Left lung (tissue), 10 donors: ENCODE data around the gene LMAN2L. TPM values are rescaled to one million over a fixed set of nuclear protein-coding genes. Genes with fewer than 3 reads are reported as not detected.

Experiments used
- ATAC-seq: fragments of 200-7000 bp; cut with Tn5 transposase; one replicate; pipeline ENCODE4 v1.9.1; 2020; ENCODE audit warnings: moderate library complexity
- DNase-seq, 4 donors: peaks; one replicate each; pipeline ENCODE4 v3.0.0-alpha.2; 2013 to 2020
- H3K27ac ChIP-seq, 2 donors: fragments of 200-600 bp; sonication (generic) in 1 of 2; one replicate each; pipeline versions ENCODE4 v1.5.0 to v1.8.0; 2020 to 2021
- H3K27me3 ChIP-seq, 2 donors: fragments of 200-600 bp; sonication (generic) in 1 of 2; one replicate each; pipeline versions ENCODE4 v1.5.0 to v1.8.0; 2020 to 2021
- H3K36me3 ChIP-seq, 2 donors: fragments of 200-600 bp; sonication (generic) in 1 of 2; one replicate each; pipeline versions ENCODE4 v1.5.0 to v1.8.0; 2020 to 2021
- H3K4me1 ChIP-seq, 2 donors: fragments of 200-600 bp; one replicate each; pipeline ENCODE4 v1.8.0; 2021
- H3K4me3 ChIP-seq, 2 donors: fragments of 200-600 bp; sonication (generic) in 1 of 2; one replicate each; pipeline versions ENCODE4 v1.5.0 to v1.8.0; 2020 to 2021; ENCODE audit warnings: mild to moderate bottlenecking in 1 of 2
- H3K9me3 ChIP-seq, 2 donors: fragments of 200-600 bp; sonication (generic) in 1 of 2; one replicate each; pipeline versions ENCODE4 v1.5.0 to v1.8.0; 2020 to 2021
- intact Hi-C, 2 donors: fragments of 100-400 bp; cut with DNase I; formaldehyde crosslinking; loops; one replicate each; pipeline versions ENCODE4 v1.11.2 to v1.14.2; 2022
- polyA plus RNA-seq, 6 donors: library from polyadenylated mRNA; unstranded; fragments of 120-200 nt; gene quantifications; one replicate each; pipeline ENCODE4 v1.2.1, GENCODE V29; 2013; ENCODE audit not compliant: insufficient read length in 6 of 6
- total RNA-seq, 2 donors: library from RNA; stranded (reverse); fragmentation: NEBNext Ultra II Directional; extraction: Animal tissue kit (Norgen Biotek cat#: 25700); gene quantifications; one replicate each; pipeline ENCODE4 v1.2.1, GENCODE V29; 2021
- TF ChIP-seq, protein P1 (sequence below), 2 donors: fragments of 200-600 bp; sonication (generic) in 1 of 2; IDR thresholded peaks; one replicate each; pipeline versions ENCODE4 v1.5.0 to v1.8.0; 2021; ENCODE audit warnings: antibody characterized with exemption in 2 of 2
- donor health status: DM: no; HTN: yes; CAD: no.
- donor health status: DM: no; HTN: no; CAD: no.

LMAN2L gene
- total and polyA plus RNA-seq, 8 donors: 18.4 to 54.7 (median 47.6) TPM

DNA sequence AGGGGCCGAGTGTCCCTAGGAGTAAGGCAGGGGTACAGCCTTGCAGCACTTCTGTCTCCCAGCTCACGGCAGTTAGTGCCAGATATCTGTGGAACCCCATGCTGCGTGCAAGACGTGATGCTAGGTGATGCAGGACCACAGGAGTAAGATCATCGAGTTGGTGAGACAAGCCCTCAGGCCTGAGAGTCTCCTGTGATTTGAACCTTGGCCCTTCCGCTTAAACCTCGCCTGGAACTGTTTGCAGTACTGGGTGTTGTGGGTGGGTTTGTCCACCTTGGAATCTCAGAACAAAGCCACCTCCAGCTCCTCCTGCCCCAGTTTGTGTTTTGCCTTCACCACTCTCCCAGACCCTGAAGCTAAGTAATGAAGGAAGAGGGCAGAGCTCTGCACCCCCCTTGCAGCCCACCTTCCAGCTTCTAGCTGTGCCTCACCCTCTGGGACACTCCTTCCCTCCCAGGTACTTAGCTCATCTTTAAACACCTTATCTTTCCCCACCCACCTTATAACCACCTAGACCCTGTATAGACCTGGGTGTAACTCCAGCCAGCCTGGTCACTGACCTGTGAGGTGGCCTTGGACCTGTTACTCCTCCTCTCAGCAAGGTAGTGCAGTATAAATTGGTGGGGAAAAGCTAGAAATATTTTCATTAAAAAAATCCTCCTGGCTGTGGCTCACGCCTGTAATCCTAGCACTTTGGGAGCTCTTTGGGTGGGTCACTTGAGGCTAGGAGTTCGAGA lies 27.4 kb upstream of the LMAN2L start:
- TF ChIP-seq, protein P1, sequence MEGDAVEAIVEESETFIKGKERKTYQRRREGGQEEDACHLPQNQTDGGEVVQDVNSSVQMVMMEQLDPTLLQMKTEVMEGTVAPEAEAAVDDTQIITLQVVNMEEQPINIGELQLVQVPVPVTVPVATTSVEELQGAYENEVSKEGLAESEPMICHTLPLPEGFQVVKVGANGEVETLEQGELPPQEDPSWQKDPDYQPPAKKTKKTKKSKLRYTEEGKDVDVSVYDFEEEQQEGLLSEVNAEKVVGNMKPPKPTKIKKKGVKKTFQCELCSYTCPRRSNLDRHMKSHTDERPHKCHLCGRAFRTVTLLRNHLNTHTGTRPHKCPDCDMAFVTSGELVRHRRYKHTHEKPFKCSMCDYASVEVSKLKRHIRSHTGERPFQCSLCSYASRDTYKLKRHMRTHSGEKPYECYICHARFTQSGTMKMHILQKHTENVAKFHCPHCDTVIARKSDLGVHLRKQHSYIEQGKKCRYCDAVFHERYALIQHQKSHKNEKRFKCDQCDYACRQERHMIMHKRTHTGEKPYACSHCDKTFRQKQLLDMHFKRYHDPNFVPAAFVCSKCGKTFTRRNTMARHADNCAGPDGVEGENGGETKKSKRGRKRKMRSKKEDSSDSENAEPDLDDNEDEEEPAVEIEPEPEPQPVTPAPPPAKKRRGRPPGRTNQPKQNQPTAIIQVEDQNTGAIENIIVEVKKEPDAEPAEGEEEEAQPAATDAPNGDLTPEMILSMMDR (IDR thresholded peaks at IDR 0.05): no peak
- intact Hi-C loops: no loop called here
- Histone ChIP-seq H3K36me3 (peaks cover 0 to 7% of the 10 kb centered on the region in 2 donors), H3K9me3 (no peaks in the 10 kb centered on the region), H3K4me1 (peaks cover 13 to 37% of the 10 kb centered on the region in 2 donors), H3K27ac (no peak overlapping the region), H3K27me3 (no peaks in the 10 kb centered on the region), H3K4me3 (no peak overlapping the region)
- DNase-seq (no peak), ATAC-seq (no peak)

DNA sequence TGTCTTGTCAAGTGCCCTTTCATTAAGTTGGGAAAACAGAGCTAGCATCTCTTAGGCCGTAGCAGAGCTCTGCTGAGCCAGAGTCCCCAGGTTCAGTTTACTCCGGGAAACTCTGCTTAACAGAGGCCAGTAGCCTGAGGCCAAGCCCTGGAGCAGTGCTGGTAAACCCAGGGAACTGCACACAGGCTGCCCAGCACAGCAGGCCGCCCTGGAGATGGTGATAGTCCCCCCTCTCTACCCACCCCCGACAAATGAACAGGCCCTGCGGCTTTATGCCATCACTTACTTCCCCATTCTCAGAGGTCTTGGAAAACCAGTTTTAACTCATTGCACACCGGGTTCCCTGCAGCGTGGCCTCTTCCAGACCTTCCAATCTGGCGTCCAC lies 24.4 kb upstream of the LMAN2L start:
- peak in 2 of 4 donors; percentile 40 to 55 for DNase-seq
- peak; percentile 26 for ATAC-seq
- intact Hi-C loops: no loop called here
- peaks cover 26 to 54% of the 10 kb centered on the region in 2 donors for H3K4me1 ChIP-seq
- peak overlapping the region; percentile 9 to 50 for H3K27ac ChIP-seq
- TF ChIP-seq, protein P1 (IDR thresholded peaks at IDR 0.05): no peak
- peak overlapping the region; percentile 27 to 58 for H3K4me3 ChIP-seq
- no peaks in the 10 kb centered on the region for H3K36me3 ChIP-seq
- no peaks in the 10 kb centered on the region for H3K27me3 ChIP-seq
- no peaks in the 10 kb centered on the region for H3K9me3 ChIP-seq

DNA sequence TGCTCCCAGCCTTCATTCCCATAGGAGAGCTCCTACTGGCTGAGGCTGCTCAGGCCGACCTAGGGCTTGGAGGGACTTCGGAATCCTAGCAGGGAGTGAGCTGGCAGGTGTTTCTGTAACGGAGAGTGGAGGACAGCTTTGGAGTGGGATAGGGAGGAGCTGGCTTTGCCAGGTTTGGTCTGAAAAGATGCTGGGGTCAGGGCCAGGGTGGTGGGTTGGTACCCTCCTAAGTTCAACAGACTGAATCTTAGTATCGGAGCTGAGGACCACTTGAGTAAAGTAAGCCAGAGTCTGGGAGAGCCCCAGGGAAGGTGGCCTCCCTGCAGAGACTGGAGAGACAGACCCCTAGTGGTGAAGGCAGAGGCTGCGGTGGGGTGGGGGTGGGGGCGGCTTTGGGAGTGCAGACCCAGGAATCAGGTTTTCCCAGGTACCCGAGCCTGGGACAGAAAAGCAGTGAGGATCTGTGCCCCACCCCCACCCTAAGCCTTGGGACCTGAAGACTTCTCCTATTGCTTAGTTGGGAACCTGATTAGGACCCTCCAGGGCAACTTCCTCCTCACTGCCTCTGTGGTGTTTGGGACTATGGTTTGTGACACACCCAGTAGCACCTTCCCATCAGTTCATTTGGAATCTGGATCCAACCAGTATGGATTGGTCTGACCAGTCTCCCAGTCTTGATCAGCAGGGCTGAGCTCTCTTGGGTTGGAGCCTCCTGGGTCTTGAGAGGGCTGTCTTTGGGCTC lies 23.8 kb upstream of the LMAN2L start:
- H3K27me3 ChIP-seq: no peaks in the 10 kb centered on the region
- intact Hi-C loops: no loop called here
- H3K27ac ChIP-seq: peak overlapping the region; percentile 50 to 58
- no peaks in the 10 kb centered on the region for H3K36me3 ChIP-seq
- no peaks in the 10 kb centered on the region for H3K9me3 ChIP-seq
- peaks cover 26 to 54% of the 10 kb centered on the region in 2 donors for H3K4me1 ChIP-seq
- ATAC-seq: peak; percentile 14
- TF ChIP-seq, protein P1 (IDR thresholded peaks at IDR 0.05): peak in 1 of 2 donors; percentile 16
- peak overlapping the region; percentile 27 to 58 for H3K4me3 ChIP-seq
- peak in 1 of 4 donors; percentile 58 for DNase-seq

DNA sequence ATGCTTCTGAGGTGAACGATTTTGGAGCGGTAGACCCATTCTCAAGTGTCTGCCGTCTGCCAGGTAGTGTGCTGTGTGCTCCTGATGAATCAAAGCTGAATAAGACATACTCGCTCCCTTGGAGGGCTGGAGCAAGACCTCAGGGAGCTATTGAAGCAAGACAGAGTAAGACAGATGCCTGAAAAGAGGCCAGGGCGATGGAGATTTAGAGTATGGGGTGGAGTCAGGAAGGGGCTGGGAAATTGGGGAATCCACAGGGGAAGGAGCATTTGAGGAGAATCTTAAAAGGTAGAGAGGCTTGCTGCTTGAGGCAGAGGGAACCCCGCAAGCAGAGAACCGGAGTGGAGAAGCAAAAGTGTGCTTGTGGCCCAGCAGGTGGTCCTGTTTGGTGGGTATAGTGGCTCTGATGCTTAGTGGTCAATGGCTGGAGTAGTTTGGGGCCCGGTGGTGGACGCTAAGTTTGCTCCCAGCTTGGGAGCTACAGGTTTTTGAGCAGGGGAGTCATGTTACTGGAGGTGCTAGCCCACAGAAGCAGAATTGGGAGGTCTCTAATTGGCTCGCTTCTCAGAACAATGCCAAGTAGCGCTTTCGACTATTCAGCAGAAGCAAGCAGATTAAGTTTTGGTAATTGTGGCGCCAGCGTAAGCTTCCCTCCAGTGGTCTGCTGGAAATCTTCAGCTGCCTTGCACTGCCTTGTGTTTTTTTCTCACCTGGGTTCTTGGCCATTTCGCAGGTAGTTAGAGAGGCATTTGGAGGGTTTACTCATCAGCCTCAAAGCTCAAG lies 22.9 kb upstream of the LMAN2L start:
- DNase-seq (no peak), ATAC-seq (peak; percentile 3)
- no peaks in the 10 kb centered on the region for H3K36me3 ChIP-seq
- no peaks in the 10 kb centered on the region for H3K27me3 ChIP-seq
- no peaks in the 10 kb centered on the region for H3K9me3 ChIP-seq
- TF ChIP-seq, protein P1 (IDR thresholded peaks at IDR 0.05): no peak
- intact Hi-C loops: no loop called here
- peak overlapping the region; percentile 50 to 58 for H3K27ac ChIP-seq
- peak overlapping the region; percentile 27 to 58 for H3K4me3 ChIP-seq
- H3K4me1 ChIP-seq: peaks cover 26 to 49% of the 10 kb centered on the region in 2 donors
